SU-DHL-6 (cell line): ENCODE results near the gene ZNRF1.

ENCODE experiments used
- H2AFZ ChIP-seq: fragments of 200-600 bp; sonication (generic); 2 replicates; pipeline ENCODE4 v1.6.1; 2014; ENCODE audit warnings: low read depth, mild to moderate bottlenecking, moderate library complexity, mixed read lengths, antibody characterized with exemption, low read length; ENCODE audit not compliant: severe bottlenecking
- H3F3A ChIP-seq: fragments of 200-600 bp; shearing (Covaris generic); 2 replicates; pipeline ENCODE4 v1.6.0; 2016; ENCODE audit warnings: antibody characterized with exemption, mild to moderate bottlenecking; ENCODE audit not compliant: insufficient read depth
- H3K27ac ChIP-seq: fragments of 200-600 bp; sonication (generic); 2 replicates; pipeline ENCODE4 v1.5.1; 2016; ENCODE audit warnings: low read depth, mild to moderate bottlenecking, low read length, moderate library complexity, mixed read lengths
- H3K27me3 ChIP-seq: fragments of 200-600 bp; sonication (generic), shearing (Covaris generic); 2 replicates; pipeline ENCODE4 v1.6.0; 2014; ENCODE audit warnings: mild to moderate bottlenecking, low read length
- H3K36me3 ChIP-seq: fragments of 200-600 bp; sonication (generic); 2 replicates; pipeline ENCODE4 v1.6.1; 2014; ENCODE audit warnings: mild to moderate bottlenecking, low read length, mixed read lengths
- H3K4me2 ChIP-seq: fragments of 300-600, 200-600 bp; shearing (Covaris generic), sonication (generic); 2 replicates; pipeline ENCODE4 v1.6.0; 2014; ENCODE audit warnings: low read length, low read depth, mild to moderate bottlenecking; ENCODE audit not compliant: poor library complexity, severe bottlenecking
- H3K4me3 ChIP-seq: fragments of 200-600 bp; sonication (generic); 2 replicates; pipeline ENCODE4 v1.5.1; 2014; ENCODE audit warnings: antibody characterized with exemption, low read length, mild to moderate bottlenecking, mixed read lengths; ENCODE audit not compliant: insufficient read depth, poor library complexity, severe bottlenecking
- H3K79me2 ChIP-seq: fragments of 200-600 bp; sonication (generic); 2 replicates; pipeline ENCODE4 v1.6.1; 2014; ENCODE audit warnings: mild to moderate bottlenecking, low read length, moderate library complexity; ENCODE audit not compliant: insufficient read depth
- H3K9ac ChIP-seq: fragments of 200-600 bp; sonication (generic); 2 replicates; pipeline ENCODE4 v1.7.0; 2014; ENCODE audit warnings: mild to moderate bottlenecking, low read length
- H3K9me2 ChIP-seq: fragments of 200-600 bp; sonication (generic); replicated peaks from 2 replicates; pipeline ENCODE4 v1.6.1; 2014; ENCODE audit warnings: low read length; ENCODE audit not compliant: insufficient read depth
- H3K9me3 ChIP-seq: fragments of 200-600 bp; sonication (generic); 2 replicates; pipeline ENCODE4 v1.6.1; 2014; ENCODE audit warnings: low read length, mixed read lengths; ENCODE audit not compliant: insufficient read depth
- H4K20me1 ChIP-seq: fragments of 200-600 bp; sonication (generic); 2 replicates; pipeline ENCODE4 v1.6.1; 2014; ENCODE audit warnings: low read depth, mild to moderate bottlenecking, antibody characterized with exemption, low read length, moderate library complexity, mixed read lengths
- EZH2phosphoT487 ChIP-seq: fragments of 200-600 bp; sonication (generic), shearing (Covaris generic); conservative IDR thresholded peaks from 2 replicates; pipeline ENCODE4 v1.6.1; 2018; ENCODE audit warnings: mild to moderate bottlenecking, antibody characterized with exemption, low read length, moderate library complexity, mixed read lengths
- TF ChIP-seq, protein P1 (sequence below): fragments of 200-600 bp; sonication (generic); IDR thresholded peaks from one replicate; pipeline ENCODE4 v1.5.1; 2017; ENCODE audit warnings: antibody characterized with exemption, mild to moderate bottlenecking, low read length, moderate library complexity; ENCODE audit not compliant: insufficient read depth, poor library complexity, severe bottlenecking

Gene ZNRF1

GRCh38 chr16:75086688-75087374 is 88.0 kb downstream of the ZNRF1 start:
- H3F3A ChIP-seq = no peaks in the 10 kb centered on the region
- no peak overlapping the region for H3K4me3 ChIP-seq
- no peak overlapping the region for H2AFZ ChIP-seq
- no peak overlapping the region for H3K27ac ChIP-seq
- H3K36me3 ChIP-seq = no peaks in the 10 kb centered on the region
- H3K27me3 ChIP-seq = no peaks in the 10 kb centered on the region
- H3K9ac ChIP-seq = no peak overlapping the region
- no peaks in the 10 kb centered on the region for H3K9me2 ChIP-seq
- TF ChIP-seq, protein P1, sequence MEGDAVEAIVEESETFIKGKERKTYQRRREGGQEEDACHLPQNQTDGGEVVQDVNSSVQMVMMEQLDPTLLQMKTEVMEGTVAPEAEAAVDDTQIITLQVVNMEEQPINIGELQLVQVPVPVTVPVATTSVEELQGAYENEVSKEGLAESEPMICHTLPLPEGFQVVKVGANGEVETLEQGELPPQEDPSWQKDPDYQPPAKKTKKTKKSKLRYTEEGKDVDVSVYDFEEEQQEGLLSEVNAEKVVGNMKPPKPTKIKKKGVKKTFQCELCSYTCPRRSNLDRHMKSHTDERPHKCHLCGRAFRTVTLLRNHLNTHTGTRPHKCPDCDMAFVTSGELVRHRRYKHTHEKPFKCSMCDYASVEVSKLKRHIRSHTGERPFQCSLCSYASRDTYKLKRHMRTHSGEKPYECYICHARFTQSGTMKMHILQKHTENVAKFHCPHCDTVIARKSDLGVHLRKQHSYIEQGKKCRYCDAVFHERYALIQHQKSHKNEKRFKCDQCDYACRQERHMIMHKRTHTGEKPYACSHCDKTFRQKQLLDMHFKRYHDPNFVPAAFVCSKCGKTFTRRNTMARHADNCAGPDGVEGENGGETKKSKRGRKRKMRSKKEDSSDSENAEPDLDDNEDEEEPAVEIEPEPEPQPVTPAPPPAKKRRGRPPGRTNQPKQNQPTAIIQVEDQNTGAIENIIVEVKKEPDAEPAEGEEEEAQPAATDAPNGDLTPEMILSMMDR = no peak
- no peak for TF ChIP-seq EZH2phosphoT487
- H3K79me2 ChIP-seq = no peaks in the 10 kb centered on the region
- no peaks in the 10 kb centered on the region for H4K20me1 ChIP-seq
- H3K9me3 ChIP-seq = no peaks in the 10 kb centered on the region
- H3K4me2 ChIP-seq = no peak overlapping the region

GRCh38 chr16:75087375-75087979 is 88.7 kb downstream of the ZNRF1 start:
- no peak overlapping the region for H3K4me2 ChIP-seq
- H3K36me3 ChIP-seq = no peaks in the 10 kb centered on the region
- no peaks in the 10 kb centered on the region for H3K27me3 ChIP-seq
- H3K9ac ChIP-seq = no peak overlapping the region
- H4K20me1 ChIP-seq = no peaks in the 10 kb centered on the region
- H3K27ac ChIP-seq = no peak overlapping the region
- no peaks in the 10 kb centered on the region for H3K79me2 ChIP-seq
- H3F3A ChIP-seq = no peaks in the 10 kb centered on the region
- no peaks in the 10 kb centered on the region for H3K9me2 ChIP-seq
- no peak overlapping the region for H2AFZ ChIP-seq
- H3K4me3 ChIP-seq = no peak overlapping the region
- TF ChIP-seq EZH2phosphoT487 = no peak
- TF ChIP-seq, protein P1 = no peak
- H3K9me3 ChIP-seq = no peaks in the 10 kb centered on the region

DNA sequence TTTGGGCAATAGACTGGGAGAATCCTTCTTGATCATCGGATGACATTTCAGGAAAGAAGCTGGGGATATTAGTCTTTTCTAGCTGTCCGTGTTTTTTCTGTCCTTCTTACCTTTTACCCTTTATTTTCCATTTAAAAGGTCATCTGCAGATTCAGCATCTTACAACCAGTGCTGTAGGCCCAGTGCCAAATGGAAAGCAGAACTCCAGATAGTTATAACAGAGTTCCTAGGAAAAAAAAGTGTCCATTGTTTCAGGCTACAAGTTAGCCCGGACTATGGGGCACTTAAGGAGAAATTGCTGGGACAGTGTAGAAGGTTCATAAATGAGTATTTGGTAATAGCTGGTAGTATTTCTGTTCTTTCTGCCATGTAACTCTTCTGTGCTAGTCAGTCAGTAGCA is 89.4 kb downstream of the ZNRF1 start:
- H3K9ac ChIP-seq = no peak overlapping the region
- H4K20me1 ChIP-seq = no peaks in the 10 kb centered on the region
- no peaks in the 10 kb centered on the region for H3K36me3 ChIP-seq
- H2AFZ ChIP-seq = no peak overlapping the region
- no peak overlapping the region for H3K4me3 ChIP-seq
- no peaks in the 10 kb centered on the region for H3K79me2 ChIP-seq
- TF ChIP-seq, protein P1 = no peak
- no peak for TF ChIP-seq EZH2phosphoT487
- no peak overlapping the region for H3K4me2 ChIP-seq
- H3K27me3 ChIP-seq = no peaks in the 10 kb centered on the region
- no peaks in the 10 kb centered on the region for H3F3A ChIP-seq
- H3K9me3 ChIP-seq = no peaks in the 10 kb centered on the region
- no peak overlapping the region for H3K27ac ChIP-seq
- no peaks in the 10 kb centered on the region for H3K9me2 ChIP-seq
